Measurements from ENCODE around the gene SKAP1.
"Not testable (repeated sequence)": the region's sequence is repeated elsewhere in the genome, so short reads cannot be mapped to it uniquely, and the experiment has no call there.

The SKAP1 gene

GRCh38 chr17:48202959-48203358, 227.1 kb downstream of the SKAP1 start:
- FAIRE-seq = peak; percentile 87

GRCh38 chr17:48198950-48199541, 231.0 kb downstream of the SKAP1 start:
- FAIRE-seq = peak; percentile 91

GRCh38 chr17:48195910-48196309, 234.1 kb downstream of the SKAP1 start:
- no peak for FAIRE-seq

GRCh38 chr17:48194097-48194550, 235.9 kb downstream of the SKAP1 start:
- FAIRE-seq = peak; percentile 96

GRCh38 chr17:48192321-48192731, 237.7 kb downstream of the SKAP1 start:
- FAIRE-seq = peak; percentile 28

GRCh38 chr17:48191362-48191761, 238.7 kb downstream of the SKAP1 start:
- FAIRE-seq = no peak

GRCh38 chr17:48190871-48191270, 239.1 kb downstream of the SKAP1 start:
- peak; percentile 82 for FAIRE-seq

- no peak for FAIRE-seq
These were observed 242.0 kb downstream of the SKAP1 start for GRCh38 chr17:48187872-48188608.

GRCh38 chr17:48186317-48186716, 243.7 kb downstream of the SKAP1 start:
- FAIRE-seq = not testable (repeated sequence)

- no peak for FAIRE-seq
These were observed 245.3 kb downstream of the SKAP1 start for GRCh38 chr17:48184721-48185120.

GRCh38 chr17:48181653-48182052, 248.4 kb downstream of the SKAP1 start:
- peak; percentile 86 for FAIRE-seq

GRCh38 chr17:48180842-48181629, 249.0 kb downstream of the SKAP1 start:
- no peak for FAIRE-seq

GRCh38 chr17:48179071-48179945, 250.7 kb downstream of the SKAP1 start:
- no peak for FAIRE-seq

GRCh38 chr17:48178317-48178716, 251.7 kb downstream of the SKAP1 start:
- FAIRE-seq = no peak

- FAIRE-seq = no peak
These were observed 252.2 kb downstream of the SKAP1 start for GRCh38 chr17:48177816-48178215.

GRCh38 chr17:48176471-48176855, 253.6 kb downstream of the SKAP1 start:
- no peak for FAIRE-seq

GRCh38 chr17:48175692-48176470, 254.1 kb downstream of the SKAP1 start:
- no peak for FAIRE-seq

GRCh38 chr17:48174833-48175523, 255.0 kb downstream of the SKAP1 start:
- FAIRE-seq = no peak

- no peak for FAIRE-seq
These were observed 256.6 kb downstream of the SKAP1 start for GRCh38 chr17:48173191-48173984.

- no peak for FAIRE-seq
These were observed 260.1 kb downstream of the SKAP1 start for GRCh38 chr17:48169926-48170325.
